Activated CD8-positive, alpha-beta memory T cell treated with anti-CD3 and anti-CD28 coated beads, Interleukin-2, amount 50 U/mL, for 4 hours (primary cell): Measurements from ENCODE around the gene YAE1.
A peak's percentile ranks its signal among the peaks of the same experiment; 100 is the strongest.
"Not testable (repeated sequence)": the region's sequence is repeated elsewhere in the genome, so short reads cannot be mapped to it uniquely, and the experiment has no call there.

Source experiments
- DNase-seq: peaks from one replicate; pipeline ENCODE4 v3.0.0-alpha.2; 2020

The YAE1 gene

DNA sequence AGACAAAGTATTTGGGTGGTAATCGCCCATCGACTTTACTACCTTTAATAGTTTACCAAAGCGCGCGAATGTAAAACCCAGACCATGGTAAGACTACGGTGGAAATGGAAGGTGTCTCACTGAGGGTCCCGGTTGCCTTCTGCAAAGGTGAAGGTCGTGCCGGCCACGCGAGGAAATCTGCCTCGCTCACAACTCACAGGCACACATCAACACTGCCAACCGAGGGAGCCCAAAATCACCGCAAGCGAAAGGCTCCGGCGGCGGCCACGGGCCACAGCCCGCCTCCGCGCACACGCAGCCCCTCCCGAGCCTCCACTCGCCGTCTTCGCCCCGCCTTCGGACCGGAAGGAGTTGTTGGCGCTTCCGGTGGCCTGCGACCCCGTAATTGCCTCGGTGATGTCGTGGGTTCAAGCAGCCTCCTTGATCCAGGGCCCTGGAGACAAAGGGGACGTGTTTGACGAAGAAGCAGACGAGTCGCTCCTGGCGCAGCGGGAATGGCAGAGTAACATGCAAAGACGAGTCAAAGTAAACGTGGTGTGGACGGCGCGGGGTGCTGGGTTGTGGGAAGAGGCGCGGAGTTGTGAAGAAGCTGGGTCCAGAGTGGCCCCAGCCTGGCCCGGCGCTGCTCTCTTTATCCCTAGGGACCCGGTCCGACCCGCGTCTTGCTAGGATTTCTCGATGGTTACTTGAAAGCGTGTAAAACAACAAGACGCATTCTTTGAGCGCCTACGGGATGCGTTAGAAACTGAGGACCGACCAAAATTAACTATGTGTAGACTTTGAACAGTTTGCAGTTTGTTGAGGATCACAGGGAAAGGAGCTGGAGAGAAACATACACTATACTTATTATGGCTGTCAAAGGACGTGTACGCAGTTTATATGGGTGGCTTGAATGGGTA, at the start of gene YAE1:
Gene YAE1 (plus strand): TSS at position 382 of the 899 bp plus-strand sequence. CDS start 15 bp downstream, at position 397.
- DNase-seq: peak; percentile 82

DNA sequence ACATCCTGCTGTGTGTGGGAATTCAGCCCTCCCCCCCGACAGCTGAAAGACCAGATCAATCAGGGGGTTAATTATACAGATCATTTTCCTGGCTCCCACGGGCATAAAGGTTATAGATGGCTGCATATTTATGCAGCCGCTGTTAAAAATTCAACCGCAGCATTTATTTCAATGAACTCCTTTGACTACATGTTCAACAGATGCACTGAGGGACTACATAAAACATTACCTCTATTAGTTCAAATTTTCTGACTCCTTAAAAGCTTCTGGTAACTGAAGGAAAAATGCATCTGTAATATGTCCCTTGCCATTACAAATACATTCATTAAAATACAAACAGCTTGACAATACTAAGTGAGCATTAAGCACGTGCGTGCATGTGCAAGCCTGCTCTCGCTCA, 49.7 kb upstream of the YAE1 start:
- no peak for DNase-seq

GRCh38 chr7:39517240-39517639, 49.0 kb upstream of the YAE1 start:
- no peak for DNase-seq

- no peak for DNase-seq
Observed at GRCh38 chr7:39525926-39526325, 40.3 kb upstream of the YAE1 start.

- no peak for DNase-seq
Observed at GRCh38 chr7:39526666-39527065, 39.5 kb upstream of the YAE1 start.

DNA sequence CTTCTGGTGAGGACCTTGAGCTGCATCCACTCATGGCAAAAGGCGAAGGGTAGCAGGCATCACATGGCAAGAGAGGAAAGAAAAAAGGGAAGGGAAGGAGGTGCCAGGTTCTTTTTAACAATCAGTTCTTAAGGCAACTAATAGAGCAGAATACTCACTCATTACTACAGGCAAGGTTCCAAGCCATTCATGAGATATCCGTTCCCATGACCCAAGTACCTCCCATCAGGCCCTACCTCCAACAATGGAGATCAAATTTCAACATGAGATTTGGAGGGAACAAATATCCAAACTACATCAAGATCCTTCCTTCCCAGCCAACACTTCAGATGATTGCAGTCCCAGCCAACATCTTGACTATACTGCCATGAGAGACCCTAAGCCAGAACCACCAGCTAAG, 38.9 kb upstream of the YAE1 start:
- DNase-seq: no peak

DNA sequence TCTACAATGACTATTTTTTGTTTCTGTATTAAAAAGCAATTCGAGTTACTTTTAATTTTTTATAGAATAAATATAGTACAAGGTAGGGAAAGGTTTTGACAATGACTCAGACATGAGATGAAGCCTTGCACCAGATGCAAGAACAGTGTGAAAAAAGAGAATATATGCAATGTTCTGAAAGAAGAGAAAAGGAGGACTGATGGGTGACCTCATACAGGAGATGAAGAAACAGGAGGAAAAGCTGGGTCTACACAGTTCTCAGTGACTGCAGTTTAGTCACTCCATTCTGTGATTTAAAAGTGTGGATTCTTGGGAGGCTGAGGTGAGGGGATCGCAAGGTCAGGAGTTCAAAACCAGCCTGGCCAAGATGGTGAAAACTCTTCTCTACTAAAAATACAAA, 38.3 kb upstream of the YAE1 start:
- DNase-seq: no peak

DNA sequence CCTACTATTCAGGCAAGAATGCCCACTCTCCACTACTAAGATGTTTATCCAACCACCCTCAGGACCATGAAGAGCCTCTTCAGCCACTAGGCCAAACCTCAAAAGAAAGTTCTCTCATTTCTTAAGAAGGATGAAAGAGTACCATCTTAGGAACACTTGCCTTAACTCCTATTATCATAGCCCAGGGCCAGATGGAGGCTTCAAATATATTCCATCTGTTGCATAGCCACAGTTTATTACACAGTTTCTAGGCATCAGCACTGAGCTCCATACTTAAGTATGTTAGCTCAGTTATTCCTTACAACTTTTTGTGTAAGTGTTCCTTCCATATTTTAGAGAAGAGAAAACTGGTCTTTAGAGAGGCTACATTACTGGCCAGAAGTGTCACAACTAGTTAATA, 37.4 kb upstream of the YAE1 start:
- no peak for DNase-seq

DNA sequence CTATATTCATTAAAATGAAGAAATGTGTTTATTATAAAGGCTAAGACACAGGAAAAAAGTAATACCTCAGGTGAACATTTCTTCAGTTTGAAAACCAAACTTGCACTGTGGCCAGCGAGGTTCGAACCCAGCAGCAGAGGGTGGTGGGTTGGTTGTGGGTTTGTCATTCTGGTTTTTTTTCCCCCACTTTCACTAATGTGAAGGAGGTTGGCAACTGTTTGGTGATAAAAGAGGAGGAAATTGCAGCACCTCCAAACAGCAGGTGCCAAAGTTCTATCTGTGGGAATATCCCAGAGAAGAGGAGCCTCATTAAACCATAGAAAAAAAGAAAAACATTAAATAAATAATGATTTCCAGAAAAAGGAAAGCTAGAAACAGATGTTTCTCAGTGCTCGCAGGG, 36.6 kb upstream of the YAE1 start:
- no peak for DNase-seq

- DNase-seq: no peak
Observed at GRCh38 chr7:39530971-39531370, 35.2 kb upstream of the YAE1 start.

- DNase-seq: no peak
Observed at GRCh38 chr7:39531818-39532217, 34.4 kb upstream of the YAE1 start.

DNA sequence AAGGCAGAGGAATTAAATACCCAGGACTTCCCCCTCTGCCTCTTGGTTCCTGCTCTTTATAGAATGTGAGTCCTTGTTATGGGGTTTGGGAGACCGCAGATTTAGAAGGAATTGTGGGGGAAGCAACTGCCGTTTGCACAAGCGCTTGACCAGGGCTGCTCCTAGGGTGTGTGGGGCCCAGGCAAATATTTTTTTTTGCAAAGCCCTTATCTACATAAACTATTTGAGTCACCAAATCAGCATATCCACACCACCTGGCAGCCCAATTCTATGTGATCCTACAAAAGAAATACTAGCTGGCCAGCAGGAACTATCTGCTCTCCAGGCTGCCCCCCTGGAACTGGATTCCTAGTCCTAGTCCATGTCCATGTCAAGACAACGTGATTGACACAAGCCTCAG, 33.4 kb upstream of the YAE1 start:
- no peak for DNase-seq

DNA sequence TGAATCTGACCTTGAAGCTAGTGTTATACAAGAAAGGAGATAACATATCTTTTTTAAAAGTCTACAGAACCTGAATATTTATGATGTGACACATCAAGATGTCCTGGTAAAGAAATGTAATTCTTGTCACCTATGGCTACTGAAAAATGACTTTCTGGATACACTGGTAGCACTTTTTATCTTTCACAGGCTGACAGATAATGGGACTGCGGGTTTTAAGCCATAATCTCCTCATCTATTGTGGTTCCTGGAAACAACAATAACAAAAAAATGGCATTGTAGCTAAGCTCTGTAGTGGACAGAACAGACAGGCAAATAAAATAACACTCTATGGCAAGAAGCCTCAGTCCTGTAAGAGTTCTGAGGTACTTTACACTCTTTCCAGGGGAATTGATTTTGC, 31.6 kb upstream of the YAE1 start:
- no peak for DNase-seq

DNA sequence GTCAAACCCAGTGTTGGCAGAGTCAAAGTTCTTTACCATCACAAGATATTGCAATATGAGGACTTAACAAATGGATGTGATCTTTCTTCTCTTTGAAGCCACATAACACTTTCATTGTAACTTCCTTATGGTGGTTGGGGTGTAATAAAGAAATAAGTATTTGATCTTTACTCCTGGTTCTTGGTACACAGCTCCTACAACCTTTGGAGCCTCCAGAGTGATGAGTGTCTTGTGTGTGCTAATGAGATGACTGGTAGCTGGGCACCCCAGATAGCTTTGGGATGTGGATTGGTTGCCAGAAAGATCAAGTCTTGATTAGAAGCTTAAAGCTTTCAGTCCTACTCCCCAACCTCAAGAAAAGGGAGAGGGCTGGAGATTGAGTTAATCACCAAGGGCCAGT, 31.1 kb upstream of the YAE1 start:
- no peak for DNase-seq

- DNase-seq: no peak
Observed at GRCh38 chr7:39535720-39536119, 30.5 kb upstream of the YAE1 start.

DNA sequence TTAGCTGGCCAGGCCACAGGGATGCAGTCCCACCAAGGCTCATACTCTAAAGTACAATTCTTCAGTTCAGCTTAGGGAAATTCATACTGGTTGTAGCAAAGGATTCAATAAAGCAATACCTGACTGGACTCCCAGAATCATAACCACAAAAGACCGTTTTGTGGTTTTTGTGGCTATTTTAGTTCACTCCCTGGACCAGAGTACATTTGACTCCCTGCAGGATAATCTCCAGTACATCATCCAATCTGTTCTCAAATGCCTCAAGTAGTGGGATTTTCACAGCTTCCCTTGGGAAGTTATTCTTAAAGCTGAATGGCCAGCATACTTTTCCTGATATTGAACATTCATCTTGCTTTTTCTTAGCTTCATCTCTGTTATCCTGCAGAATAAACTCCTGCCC, 29.3 kb upstream of the YAE1 start:
- no peak for DNase-seq

DNA sequence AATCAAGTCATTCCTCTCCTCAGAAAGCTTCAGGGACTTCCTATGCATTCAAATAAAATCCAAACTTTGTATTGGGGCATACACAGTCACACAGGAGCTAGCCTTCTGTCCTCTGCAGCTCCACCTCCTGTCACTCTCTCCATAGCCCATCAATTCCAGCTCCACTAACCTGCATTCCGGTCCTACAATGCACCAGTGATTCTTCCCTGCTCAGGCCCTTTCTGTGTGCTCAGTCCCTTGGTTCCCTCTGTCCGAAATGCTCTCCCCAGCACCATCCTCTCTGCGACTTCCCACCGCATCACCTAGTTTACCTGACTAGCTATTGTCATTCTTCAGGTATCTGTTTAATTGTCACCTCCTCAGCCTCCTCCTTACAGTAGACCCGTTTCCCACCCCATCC, 26.4 kb upstream of the YAE1 start:
- DNase-seq: no peak

- no peak for DNase-seq
Observed at GRCh38 chr7:39540320-39540719, 25.9 kb upstream of the YAE1 start.

DNA sequence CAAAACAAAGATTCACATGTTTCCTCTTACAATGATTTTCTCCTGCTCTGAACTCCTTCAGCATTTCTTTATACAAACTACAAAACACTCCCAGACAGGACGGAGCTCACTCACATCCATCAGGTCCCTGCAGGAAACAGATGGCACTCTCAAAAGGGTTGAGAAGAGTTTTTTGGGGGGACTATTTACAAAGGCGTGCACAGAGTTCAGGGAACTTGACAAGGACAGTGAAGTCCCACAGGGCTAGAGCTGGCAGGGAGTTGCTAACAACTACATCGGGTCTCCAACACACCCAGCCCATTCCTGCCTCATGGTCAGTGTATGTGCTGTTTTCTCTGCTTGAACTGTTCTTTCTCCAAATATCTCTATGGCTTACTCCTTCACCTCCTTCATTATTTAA, 24.7 kb upstream of the YAE1 start:
- no peak for DNase-seq

- not testable (repeated sequence) for DNase-seq
Observed at GRCh38 chr7:39544774-39545173, 21.4 kb upstream of the YAE1 start.

- no peak for DNase-seq
Observed at GRCh38 chr7:39547336-39547735, 18.9 kb upstream of the YAE1 start.

- DNase-seq: no peak
Observed at GRCh38 chr7:39550411-39550810, 15.8 kb upstream of the YAE1 start.

DNA sequence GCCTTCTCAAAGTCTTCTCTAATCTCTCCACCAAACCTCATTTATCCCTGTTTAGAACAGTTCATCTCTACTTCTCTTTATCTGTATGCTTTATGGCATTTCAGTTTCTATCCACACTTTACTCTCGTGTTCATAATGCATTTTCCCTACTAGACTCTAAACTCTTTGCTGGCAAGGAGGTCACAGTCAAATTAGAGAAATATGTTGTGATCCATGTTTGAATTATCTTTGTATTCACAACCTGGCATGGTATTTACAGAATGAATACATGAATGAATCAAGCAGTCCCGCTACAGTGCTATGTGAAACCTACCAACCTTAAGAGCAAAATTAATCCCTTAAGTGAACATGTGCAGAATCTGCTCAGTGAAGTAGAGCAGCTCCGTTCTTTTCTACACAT, 12.8 kb upstream of the YAE1 start:
- DNase-seq: no peak

DNA sequence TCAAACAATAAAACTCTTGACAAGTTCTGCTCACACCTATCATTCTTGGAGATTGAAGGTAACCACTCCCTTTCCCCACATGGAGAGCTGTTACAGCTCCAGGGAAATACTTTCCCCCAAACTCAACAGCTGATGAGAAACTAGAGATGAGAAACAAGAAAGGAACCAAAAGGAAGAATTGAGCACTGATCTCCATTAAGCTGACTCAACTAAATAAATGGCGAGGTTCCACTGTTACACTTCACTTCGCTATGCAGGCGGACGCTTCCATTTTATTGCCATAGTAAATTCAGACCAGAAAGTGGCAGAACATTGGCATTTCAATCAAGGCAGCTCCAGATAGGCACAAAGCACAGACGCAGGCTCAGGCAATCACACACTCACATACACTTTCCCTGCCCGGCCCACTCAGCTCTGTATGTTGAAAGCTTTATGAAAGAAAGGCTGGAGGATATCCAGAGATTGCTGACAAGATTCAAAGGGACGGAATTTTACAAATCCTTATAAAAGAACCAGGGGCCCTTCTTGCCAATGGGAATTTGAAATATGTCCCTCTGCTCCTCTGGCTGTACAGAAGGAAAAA, 11.5 kb upstream of the YAE1 start:
- no peak for DNase-seq

DNA sequence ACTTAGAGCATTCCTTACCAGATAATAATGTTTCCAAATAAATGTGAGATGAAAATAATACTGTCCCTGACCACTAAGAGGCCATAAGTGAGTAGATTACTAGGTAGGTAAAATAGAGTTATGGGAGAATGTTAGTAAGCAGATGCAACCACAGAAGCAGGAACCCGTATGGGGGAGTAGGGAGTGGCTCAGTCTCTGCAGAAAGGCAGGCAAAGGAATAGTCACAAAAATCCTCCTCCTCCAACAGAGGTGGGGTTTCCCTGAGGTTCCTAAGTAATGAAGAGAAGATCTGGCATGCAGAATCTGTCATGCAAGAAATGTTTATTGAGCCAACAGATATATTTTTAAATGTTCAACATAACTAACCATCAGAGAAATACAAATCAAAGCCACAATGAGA, 9.0 kb upstream of the YAE1 start:
- no peak for DNase-seq
